H9 (cell line): ENCODE results near the gene ZNF18. TPM values are rescaled to one million over a fixed set of nuclear protein-coding genes. Genes with fewer than 3 reads are reported as not detected.

Experiments used
- DNase-seq: peaks from one replicate; pipeline ENCODE4 v3.0.0-alpha.2; 2017
- H2AFZ ChIP-seq: one replicate; pipeline ENCODE4 v1.6.1; 2013; ENCODE audit warnings: mild to moderate bottlenecking, low read length, control low read depth, moderate library complexity
- H2AK5ac ChIP-seq: 2 replicates; pipeline ENCODE4 v1.6.1; 2013; ENCODE audit warnings: low read length, control low read depth, mixed read lengths; ENCODE audit not compliant: insufficient read length
- H2BK120ac ChIP-seq: one replicate; pipeline ENCODE4 v1.6.1; 2013; ENCODE audit warnings: low read depth, mild to moderate bottlenecking, low read length, control low read depth, inconsistent platforms; ENCODE audit not compliant: poor library complexity, severe bottlenecking
- H2BK12ac ChIP-seq: 2 replicates; pipeline ENCODE4 v1.6.1; 2013; ENCODE audit warnings: low read length, control low read depth, mixed read lengths, low read depth; ENCODE audit not compliant: insufficient read length
- H2BK15ac ChIP-seq: 2 replicates; pipeline ENCODE4 v1.6.1; 2013; ENCODE audit warnings: low read depth, low read length, control low read depth
- H2BK20ac ChIP-seq: one replicate; pipeline ENCODE4 v1.6.1; 2013; ENCODE audit warnings: low read depth, mild to moderate bottlenecking, low read length, control low read depth, inconsistent platforms; ENCODE audit not compliant: poor library complexity, severe bottlenecking
- H2BK5ac ChIP-seq: 2 replicates; pipeline ENCODE4 v1.6.1; 2013; ENCODE audit warnings: low read length, control low read depth, mixed read lengths; ENCODE audit not compliant: insufficient read length
- H3K14ac ChIP-seq: 2 replicates; pipeline ENCODE4 v1.6.1; 2013; ENCODE audit warnings: low read length, control low read depth; ENCODE audit not compliant: insufficient read depth
- H3K18ac ChIP-seq: 2 replicates; pipeline ENCODE4 v1.6.1; 2013; ENCODE audit warnings: low read depth, mild to moderate bottlenecking, mixed read lengths, low read length, control low read depth; ENCODE audit not compliant: insufficient read length
- H3K23ac ChIP-seq: 2 replicates; pipeline ENCODE4 v1.6.1; 2013; ENCODE audit warnings: low read length, control low read depth, mixed read lengths, low read depth; ENCODE audit not compliant: insufficient read length
- H3K23me2 ChIP-seq: 2 replicates; pipeline ENCODE4 v1.6.1; 2013; ENCODE audit warnings: low read depth, mild to moderate bottlenecking, mixed read lengths, low read length, control low read depth; ENCODE audit not compliant: insufficient read length, poor library complexity, severe bottlenecking
- H3K27ac ChIP-seq: 2 replicates; pipeline ENCODE4 v1.5.1; 2013; ENCODE audit warnings: low read length, control low read depth, mixed read lengths, low read depth; ENCODE audit not compliant: insufficient read length
- H3K27me3 ChIP-seq: 2 replicates; pipeline ENCODE4 v1.6.1; 2013; ENCODE audit warnings: low read length, control low read depth, inconsistent platforms; ENCODE audit not compliant: insufficient read depth
- H3K4ac ChIP-seq: 2 replicates; pipeline ENCODE4 v1.6.1; 2013; ENCODE audit warnings: low read depth, mild to moderate bottlenecking, control low read depth, inconsistent platforms, low read length, moderate library complexity
- H3K4me1 ChIP-seq: 2 replicates; pipeline ENCODE4 v1.6.1; 2013; ENCODE audit warnings: low read length, control low read depth, inconsistent platforms; ENCODE audit not compliant: insufficient read depth
- H3K4me2 ChIP-seq: 2 replicates; pipeline ENCODE4 v1.6.1; 2013; ENCODE audit warnings: low read length, control low read depth, mixed read lengths; ENCODE audit not compliant: insufficient read length, insufficient read depth
- H3K56ac ChIP-seq: 2 replicates; pipeline ENCODE4 v1.6.1; 2013; ENCODE audit warnings: low read depth, mild to moderate bottlenecking, mixed read lengths, low read length, control low read depth; ENCODE audit not compliant: insufficient read length
- H3K79me1 ChIP-seq: 2 replicates; pipeline ENCODE4 v1.6.1; 2013; ENCODE audit warnings: low read depth, mild to moderate bottlenecking, moderate library complexity, low read length, control low read depth, inconsistent platforms; ENCODE audit not compliant: insufficient read depth, poor library complexity, severe bottlenecking
- H3K79me2 ChIP-seq: 2 replicates; pipeline ENCODE4 v1.6.1; 2013; ENCODE audit warnings: low read length, control low read depth, inconsistent platforms; ENCODE audit not compliant: insufficient read depth
- H3K9ac ChIP-seq: 2 replicates; pipeline ENCODE4 v1.6.1; 2013; ENCODE audit warnings: low read length, control low read depth, mixed read lengths; ENCODE audit not compliant: insufficient read length; ENCODE audit errors: extremely low read depth
- H3K9me3 ChIP-seq: one replicate; pipeline ENCODE4 v1.6.1; 2013; ENCODE audit warnings: low read depth, low read length, inconsistent platforms; ENCODE audit not compliant: control insufficient read depth
- H3T11ph ChIP-seq: one replicate; pipeline ENCODE4 v1.6.1; 2013; ENCODE audit warnings: mild to moderate bottlenecking, low read length, control low read depth, inconsistent platforms
- H4K20me1 ChIP-seq: one replicate; pipeline ENCODE4 v1.6.1; 2013; ENCODE audit not compliant: control insufficient read depth, insufficient read length, insufficient read depth
- H4K5ac ChIP-seq: 2 replicates; pipeline ENCODE4 v1.6.1; 2013; ENCODE audit warnings: low read depth, mild to moderate bottlenecking, mixed read lengths, low read length, control low read depth; ENCODE audit not compliant: insufficient read length
- H4K8ac ChIP-seq: replicated peaks from 2 replicates; pipeline ENCODE4 v1.6.1; 2013; ENCODE audit warnings: low read length, control low read depth, mixed read lengths, low read depth; ENCODE audit not compliant: insufficient read length
- H4K91ac ChIP-seq: 2 replicates; pipeline ENCODE4 v1.6.1; 2013; ENCODE audit warnings: low read depth, mild to moderate bottlenecking, moderate library complexity, mixed read lengths, low read length, control low read depth; ENCODE audit not compliant: insufficient read length
- H3K27ac Mint-ChIP-seq, 3 experiments: 2 replicates in 2 of 3; 3 replicates in 1 of 3; pipeline ENCODE4 v1.8.0; 2020 to 2021; ENCODE audit warnings: mixed read lengths in 3 of 3, mild to moderate bottlenecking in 1 of 3, moderate library complexity in 1 of 3
- H3K27me3 Mint-ChIP-seq: 2 replicates; pipeline ENCODE4 v1.8.0; 2021; ENCODE audit warnings: low read depth, mild to moderate bottlenecking, moderate library complexity, mixed read lengths
- H3K36me3 Mint-ChIP-seq, 3 experiments: 2 replicates in 2 of 3; 3 replicates in 1 of 3; pipeline ENCODE4 v1.8.0; 2020 to 2021; ENCODE audit warnings: low read depth in 3 of 3, mixed read lengths in 3 of 3; ENCODE audit not compliant: insufficient read depth in 1 of 3
- H3K4me1 Mint-ChIP-seq, 2 experiments: 2 replicates each; pipeline ENCODE4 v1.8.0; 2020; ENCODE audit warnings: mixed read lengths in 2 of 2
- H3K4me3 Mint-ChIP-seq, 2 experiments: 2 replicates in 1 of 2; 3 replicates in 1 of 2; pipeline ENCODE4 v1.8.0; 2020 to 2021; ENCODE audit warnings: mild to moderate bottlenecking in 2 of 2, mixed read lengths in 2 of 2, moderate library complexity in 1 of 2
- H3K9me3 Mint-ChIP-seq, 2 experiments: 2 replicates in 1 of 2; 3 replicates in 1 of 2; pipeline ENCODE4 v1.8.0; 2020; ENCODE audit warnings: mild to moderate bottlenecking in 2 of 2, mixed read lengths in 2 of 2, moderate library complexity in 1 of 2
- WGBS: extraction: QIAGEN DNeasy Blood & Tissue Kit; methylation state at CpG from one replicate; pipeline ENCODE4 v1.1.7; 2013; ENCODE audit warnings: missing lambda C conversion rate, low lambda C conversion rate, mixed read lengths; ENCODE audit not compliant: insufficient read length; ENCODE audit errors: extremely low coverage; 5-methylcytosine and 5-hydroxymethylcytosine counted together
- total RNA-seq: library from RNA; stranded (reverse); gene quantifications from 2 replicates; pipeline ENCODE4 v1.2.1, GENCODE V29; 2021
- TF ChIP-seq, protein P1 (sequence below): fragments of 200-600 bp; sonication (generic); conservative IDR thresholded peaks from 3 replicates; pipeline ENCODE4 v1.8.0; 2021; ENCODE audit warnings: antibody characterized with exemption, mild to moderate bottlenecking

Gene ZNF18
- total RNA-seq, 1 experiment from 2014 or later = 6.8 TPM

DNA sequence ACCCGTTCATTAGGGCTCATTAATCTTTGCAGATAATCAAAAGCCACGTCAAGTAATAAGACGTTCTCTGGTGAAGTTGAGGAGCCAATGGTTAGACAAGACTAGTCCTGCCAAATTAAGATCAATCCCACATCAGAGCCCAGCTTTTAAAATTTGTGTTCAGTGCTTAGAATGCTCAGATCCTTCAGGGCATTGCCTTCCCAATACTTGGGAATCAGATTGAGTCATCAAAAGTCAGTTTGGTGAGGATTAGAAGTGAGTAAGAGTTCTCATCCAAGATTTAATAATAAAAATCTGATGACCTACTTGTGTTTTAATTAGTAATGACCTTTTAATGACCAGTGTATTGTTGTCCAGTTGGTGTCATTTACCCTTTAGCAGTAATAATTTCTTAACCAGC, 43.2 kb upstream of the ZNF18 start:
- no peak overlapping the region for H2BK12ac ChIP-seq
- H3K27ac ChIP-seq = no peak overlapping the region
- H2BK5ac ChIP-seq = no peak overlapping the region
- Mint-ChIP-seq H3K4me1 (peaks cover 18 to 19% of the 10 kb centered on the region in 2 experiments), H3K27me3 (no peaks in the 10 kb centered on the region), H3K36me3 (no peaks in the 10 kb centered on the region), H3K9me3 (no peaks in the 10 kb centered on the region), H3K4me3 (no peak overlapping the region), H3K27ac (no peak overlapping the region)
- no peaks in the 10 kb centered on the region for H3K27me3 ChIP-seq
- H3K4ac ChIP-seq = no peak overlapping the region
- no peaks in the 10 kb centered on the region for H3K4me1 ChIP-seq
- H2BK15ac ChIP-seq = no peak overlapping the region
- peaks cover 6% of the 10 kb centered on the region; the same call in 1 of the 2 replicates for H3K79me2 ChIP-seq
- H3K79me1 ChIP-seq = peaks cover 6% of the 10 kb centered on the region
- H3T11ph ChIP-seq = no peak overlapping the region
- no CpG with 5 or more reads among the region's 3 CpGs for WGBS
- no peak overlapping the region for H3K56ac ChIP-seq
- no peak overlapping the region for H2BK20ac ChIP-seq
- H3K23ac ChIP-seq = no peak overlapping the region
- H2BK120ac ChIP-seq = no peak overlapping the region
- TF ChIP-seq, protein P1, sequence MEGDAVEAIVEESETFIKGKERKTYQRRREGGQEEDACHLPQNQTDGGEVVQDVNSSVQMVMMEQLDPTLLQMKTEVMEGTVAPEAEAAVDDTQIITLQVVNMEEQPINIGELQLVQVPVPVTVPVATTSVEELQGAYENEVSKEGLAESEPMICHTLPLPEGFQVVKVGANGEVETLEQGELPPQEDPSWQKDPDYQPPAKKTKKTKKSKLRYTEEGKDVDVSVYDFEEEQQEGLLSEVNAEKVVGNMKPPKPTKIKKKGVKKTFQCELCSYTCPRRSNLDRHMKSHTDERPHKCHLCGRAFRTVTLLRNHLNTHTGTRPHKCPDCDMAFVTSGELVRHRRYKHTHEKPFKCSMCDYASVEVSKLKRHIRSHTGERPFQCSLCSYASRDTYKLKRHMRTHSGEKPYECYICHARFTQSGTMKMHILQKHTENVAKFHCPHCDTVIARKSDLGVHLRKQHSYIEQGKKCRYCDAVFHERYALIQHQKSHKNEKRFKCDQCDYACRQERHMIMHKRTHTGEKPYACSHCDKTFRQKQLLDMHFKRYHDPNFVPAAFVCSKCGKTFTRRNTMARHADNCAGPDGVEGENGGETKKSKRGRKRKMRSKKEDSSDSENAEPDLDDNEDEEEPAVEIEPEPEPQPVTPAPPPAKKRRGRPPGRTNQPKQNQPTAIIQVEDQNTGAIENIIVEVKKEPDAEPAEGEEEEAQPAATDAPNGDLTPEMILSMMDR = no peak
- no peak overlapping the region for H3K14ac ChIP-seq
- no peaks in the 10 kb centered on the region for H4K20me1 ChIP-seq
- no peak for DNase-seq
- H4K91ac ChIP-seq = no peak overlapping the region
- H3K9ac ChIP-seq = no peak overlapping the region
- no peak overlapping the region for H4K8ac ChIP-seq
- no peak overlapping the region for H3K4me2 ChIP-seq
- H3K9me3 ChIP-seq = no peaks in the 10 kb centered on the region
- H3K18ac ChIP-seq = no peak overlapping the region
- no peaks in the 10 kb centered on the region for H3K23me2 ChIP-seq
- no peak overlapping the region for H2AK5ac ChIP-seq
- no peak overlapping the region for H2AFZ ChIP-seq
- no peak overlapping the region for H4K5ac ChIP-seq
